ENCODE data around the gene ESF1.
A peak's percentile ranks its signal among the peaks of the same experiment; 100 is the strongest.
"Not testable (repeated sequence)": the region's sequence is repeated elsewhere in the genome, so short reads cannot be mapped to it uniquely, and the experiment has no call there.

ESF1 gene

GRCh38 chr20:13765299-13765698, 19.4 kb downstream of the ESF1 start:
- no peak for TF ChIP-seq Cebpa-rat (IDR thresholded peaks at IDR 0.05)
- peaks cover 87 to 95% (median 92%) of the 10 kb centered on the region in 11 experiments for H3K36me3 ChIP-seq
- peaks cover 22 to 38% (median 31%) of the 10 kb centered on the region in 11 experiments for H3K9me3 ChIP-seq (replicated peaks in 1 of 11)
- peaks cover 0 to 6% (median 3%) of the 10 kb centered on the region in 10 experiments; a peak in 8 of 20 replicates for H3K4me1 ChIP-seq
- peak overlapping the region in 2 of 11 experiments; percentile 35 to 39; a peak in 3 of 22 replicates for H3K4me2 ChIP-seq
- no peak overlapping the region for H3K9ac ChIP-seq
- H3K27ac ChIP-seq = no peak overlapping the region
- H4K20me1 ChIP-seq = peaks cover 0 to 9% (median 0%) of the 10 kb centered on the region in 11 experiments; a peak in 3 of 22 replicates
- no peaks in the 10 kb centered on the region for H3K27me3 ChIP-seq
- no peak overlapping the region for H3K4me3 ChIP-seq

- not testable (repeated sequence) for H3K4me3 ChIP-seq; H3K4me1 ChIP-seq; H3K27me3 ChIP-seq; H3K9ac ChIP-seq; H3K27ac ChIP-seq; H3K4me2 ChIP-seq; H3K9me3 ChIP-seq (replicated peaks in 1 of 11)
- H3K36me3 ChIP-seq = peaks cover 81 to 94% (median 90%) of the 10 kb centered on the region in 11 experiments
- peaks cover 0 to 14% (median 0%) of the 10 kb centered on the region in 11 experiments; a peak in 4 of 22 replicates for H4K20me1 ChIP-seq
Observed at GRCh38 chr20:13760451-13760946, 24.2 kb downstream of the ESF1 start.

GRCh38 chr20:13758884-13759283, 25.8 kb downstream of the ESF1 start:
- Histone ChIP-seq H3K36me3 (peaks cover 79 to 94% (median 89%) of the 10 kb centered on the region in 11 experiments), H3K4me1 (no peaks in the 10 kb centered on the region), H3K27ac (no peak overlapping the region)

GRCh38 chr20:13756551-13756950, 28.2 kb downstream of the ESF1 start:
- peaks cover 69 to 94% (median 88%) of the 10 kb centered on the region in 11 experiments for H3K36me3 ChIP-seq
- H3K4me3 ChIP-seq = no peak overlapping the region
- no peak overlapping the region for H3K4me2 ChIP-seq
- peaks cover 0 to 4% (median 0%) of the 10 kb centered on the region in 11 experiments; a peak in 1 of 22 replicates for H3K9me3 ChIP-seq (replicated peaks in 1 of 11)
- no peaks in the 10 kb centered on the region for H3K27me3 ChIP-seq
- H3K4me1 ChIP-seq = no peaks in the 10 kb centered on the region
- no peak overlapping the region for H3K9ac ChIP-seq
- no peak overlapping the region for H3K27ac ChIP-seq
- peaks cover 0 to 14% (median 0%) of the 10 kb centered on the region in 11 experiments; a peak in 3 of 22 replicates for H4K20me1 ChIP-seq
- no peak for TF ChIP-seq Cebpa-rat (IDR thresholded peaks at IDR 0.05)

More at GRCh38 chr20:13758884-13759283, 25.8 kb downstream of the ESF1 start:
- Histone ChIP-seq H4K20me1 (peaks cover 0 to 14% (median 0%) of the 10 kb centered on the region in 11 experiments; a peak in 3 of 22 replicates), H3K9ac (no peak overlapping the region), H3K27me3 (no peaks in the 10 kb centered on the region), H3K4me3 (no peak overlapping the region), H3K4me2 (no peak overlapping the region), H3K9me3 (replicated peaks in 1 of 11) (peaks cover 0 to 6% (median 0%) of the 10 kb centered on the region in 11 experiments; a peak in 2 of 22 replicates)
- no peak for TF ChIP-seq Cebpa-rat (IDR thresholded peaks at IDR 0.05)

GRCh38 chr20:13755809-13756208, 28.9 kb downstream of the ESF1 start:
- no peak overlapping the region for H3K4me3 ChIP-seq
- H3K36me3 ChIP-seq = peaks cover 72 to 96% (median 91%) of the 10 kb centered on the region in 11 experiments
- H3K4me1 ChIP-seq = no peaks in the 10 kb centered on the region
- no peaks in the 10 kb centered on the region for H3K27me3 ChIP-seq
- H3K4me2 ChIP-seq = no peak overlapping the region
- no peaks in the 10 kb centered on the region for H3K9me3 ChIP-seq (replicated peaks in 1 of 11)
- peaks cover 0 to 14% (median 0%) of the 10 kb centered on the region in 11 experiments; a peak in 3 of 22 replicates for H4K20me1 ChIP-seq
- no peak for TF ChIP-seq Cebpa-rat (IDR thresholded peaks at IDR 0.05)
- H3K27ac ChIP-seq = no peak overlapping the region
- no peak overlapping the region for H3K9ac ChIP-seq

GRCh38 chr20:13753436-13754036, 31.2 kb downstream of the ESF1 start:
- H3K36me3 ChIP-seq = peaks cover 66 to 100% (median 94%) of the 10 kb centered on the region in 11 experiments

GRCh38 chr20:13749811-13750210, 34.9 kb downstream of the ESF1 start:
- Histone ChIP-seq H4K20me1 (peaks cover 0 to 19% (median 0%) of the 10 kb centered on the region in 11 experiments; a peak in 4 of 22 replicates), H3K27me3 (no peaks in the 10 kb centered on the region), H3K9me3 (replicated peaks in 1 of 11) (no peaks in the 10 kb centered on the region), H3K27ac (no peak overlapping the region), H3K4me2 (no peak overlapping the region), H3K4me1 (no peaks in the 10 kb centered on the region), H3K4me3 (no peak overlapping the region), H3K36me3 (peaks cover 63 to 99% (median 85%) of the 10 kb centered on the region in 11 experiments), H3K9ac (no peak overlapping the region)
- no peak for TF ChIP-seq Cebpa-rat (IDR thresholded peaks at IDR 0.05)

More at GRCh38 chr20:13753436-13754036, 31.2 kb downstream of the ESF1 start:
- Histone ChIP-seq H3K4me3 (no peak overlapping the region), H3K4me2 (no peak overlapping the region), H3K27me3 (no peaks in the 10 kb centered on the region), H3K9me3 (replicated peaks in 1 of 11) (no peaks in the 10 kb centered on the region), H3K9ac (no peak overlapping the region), H3K4me1 (no peaks in the 10 kb centered on the region), H4K20me1 (peaks cover 0 to 20% (median 0%) of the 10 kb centered on the region in 11 experiments; a peak in 3 of 22 replicates), H3K27ac (no peak overlapping the region)
- no peak for TF ChIP-seq Cebpa-rat (IDR thresholded peaks at IDR 0.05)

DNA sequence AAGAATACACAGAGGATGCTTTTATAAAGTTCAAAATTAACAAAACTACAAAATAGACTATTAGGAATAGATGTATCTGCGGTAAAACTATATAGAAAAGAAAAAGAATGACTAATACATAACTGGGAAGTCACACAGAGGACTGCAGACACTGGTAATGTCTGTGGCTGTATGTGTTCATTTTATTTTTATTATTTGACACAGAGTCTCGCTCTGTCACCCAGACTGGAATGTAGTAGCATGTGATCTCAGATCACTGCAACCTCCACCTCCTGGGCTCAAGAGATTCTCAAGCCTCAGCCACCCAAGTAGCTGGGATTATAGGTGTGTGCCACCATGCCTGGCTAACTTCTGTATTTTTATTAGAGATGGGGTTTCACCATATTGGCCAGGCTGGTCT, 38.9 kb downstream of the ESF1 start:
- H3K4me2 ChIP-seq = no peak overlapping the region
- H3K36me3 ChIP-seq = peaks cover 75 to 99% (median 91%) of the 10 kb centered on the region in 11 experiments
- no peaks in the 10 kb centered on the region for H3K4me1 ChIP-seq
- H3K4me3 ChIP-seq = no peak overlapping the region
- no peak overlapping the region for H3K27ac ChIP-seq
- H4K20me1 ChIP-seq = peaks cover 0 to 21% (median 0%) of the 10 kb centered on the region in 11 experiments; a peak in 4 of 22 replicates
- no peaks in the 10 kb centered on the region for H3K27me3 ChIP-seq
- H3K9ac ChIP-seq = no peak overlapping the region
- H3K9me3 ChIP-seq (replicated peaks in 1 of 11) = peaks cover 21 to 31% (median 28%) of the 10 kb centered on the region in 11 experiments
- TF ChIP-seq Cebpa-rat (IDR thresholded peaks at IDR 0.05) = no peak

GRCh38 chr20:13744352-13744751, 40.4 kb downstream of the ESF1 start:
- Histone ChIP-seq H3K36me3 (peaks cover 75 to 97% (median 85%) of the 10 kb centered on the region in 11 experiments), H4K20me1 (peaks cover 0 to 21% (median 0%) of the 10 kb centered on the region in 11 experiments; a peak in 4 of 22 replicates), H3K4me3 (no peak overlapping the region), H3K9ac (no peak overlapping the region), H3K27ac (no peak overlapping the region), H3K9me3 (replicated peaks in 1 of 11) (peaks cover 31 to 43% (median 38%) of the 10 kb centered on the region in 11 experiments), H3K27me3 (no peaks in the 10 kb centered on the region), H3K4me2 (no peak overlapping the region), H3K4me1 (peaks cover 5 to 8% (median 6%) of the 10 kb centered on the region in 10 experiments; a peak in 15 of 20 replicates)
- no peak for TF ChIP-seq Cebpa-rat (IDR thresholded peaks at IDR 0.05)

Data from BLaER1 treated with 17β-estradiol and CSF1 and Interleukin-3, amounts not matched to agents 10 nM and 100 nM (cell line).